ENCODE data around the gene SEC22A. TPM values are rescaled to one million over a fixed set of nuclear protein-coding genes. Genes with fewer than 3 reads are reported as not detected.

Gene SEC22A
- total and polyA plus RNA-seq, 4 donors: 6.9 to 47.7 (median 11.9) TPM

DNA sequence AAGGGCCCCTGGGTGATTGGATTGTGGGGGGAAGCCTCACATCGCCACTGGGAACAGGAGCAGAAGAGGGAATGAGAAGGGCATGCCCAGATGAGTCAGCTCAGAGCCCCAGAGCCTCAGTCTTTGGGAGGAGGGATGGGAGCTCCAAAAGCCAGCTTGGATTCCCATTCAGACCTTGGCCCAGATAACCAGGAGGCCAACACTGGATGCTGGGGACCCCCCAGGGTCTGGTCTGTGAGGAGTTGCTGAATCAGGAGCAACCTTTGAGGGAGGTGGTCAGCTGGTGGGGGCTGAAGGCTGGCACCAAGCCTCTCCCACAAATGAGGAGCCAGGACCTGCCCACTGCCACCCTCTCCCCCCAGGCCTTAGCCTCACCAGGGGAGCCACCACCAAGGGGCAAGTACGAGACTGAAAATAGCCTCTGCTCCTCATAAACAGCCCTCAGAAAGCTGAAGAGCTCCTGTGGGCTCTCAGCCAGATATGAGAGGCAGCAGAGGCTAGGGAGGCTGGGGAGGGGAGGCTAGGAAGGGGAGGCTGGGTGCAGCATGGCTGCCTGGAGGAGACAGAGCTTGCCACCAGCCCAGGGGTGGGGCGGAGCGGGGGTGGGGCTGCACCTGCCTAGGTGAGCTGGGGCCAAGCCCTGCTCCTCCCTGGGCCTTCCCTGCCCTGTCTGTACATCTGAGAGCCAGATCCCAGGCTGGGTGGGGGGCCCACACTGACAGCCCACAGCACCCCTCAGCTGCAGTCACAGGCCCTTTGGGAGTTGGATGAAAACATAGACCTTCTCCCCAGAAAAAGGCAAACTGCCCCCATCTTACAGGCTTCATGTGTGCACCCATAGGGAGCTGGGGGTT, 99.8 kb downstream of the SEC22A start:
- no peak overlapping the region for H3K9ac ChIP-seq (ENCODE audit: insufficient read depth in 1 of 2, low read length in 2 of 2)
- DNase-seq (no peak), ATAC-seq (ENCODE audit: insufficient read depth, low FRiP score) (no peak)
- no peak overlapping the region for H3K27ac ChIP-seq (ENCODE audit: low read depth in 1 of 2, low read length in 1 of 2)
- WGBS, 2 donors: 36 to 64% methylated on average over 2 to 4 of the region's 4 CpGs
- no peaks in the 10 kb centered on the region for H3K27me3 ChIP-seq (ENCODE audit: control insufficient read depth in 3 of 3, insufficient read depth in 3 of 3, low read length in 2 of 3)
- no peaks in the 10 kb centered on the region for H3K4me1 ChIP-seq (ENCODE audit: control insufficient read depth in 5 of 5, insufficient read depth in 5 of 5, low read length in 5 of 5)
- H3K9me3 ChIP-seq (ENCODE audit: control insufficient read depth in 4 of 4, insufficient read depth in 3 of 4, low read length in 3 of 4): peaks cover 0 to 9% (median 0%) of the 10 kb centered on the region in 4 donors
- peaks cover 0 to 23% (median 6%) of the 10 kb centered on the region in 4 donors for H3K36me3 ChIP-seq (ENCODE audit: control insufficient read depth in 4 of 4, insufficient read depth in 4 of 4, low read length in 4 of 4)
- no peak overlapping the region for H3K4me3 ChIP-seq
- TF ChIP-seq, protein P1, sequence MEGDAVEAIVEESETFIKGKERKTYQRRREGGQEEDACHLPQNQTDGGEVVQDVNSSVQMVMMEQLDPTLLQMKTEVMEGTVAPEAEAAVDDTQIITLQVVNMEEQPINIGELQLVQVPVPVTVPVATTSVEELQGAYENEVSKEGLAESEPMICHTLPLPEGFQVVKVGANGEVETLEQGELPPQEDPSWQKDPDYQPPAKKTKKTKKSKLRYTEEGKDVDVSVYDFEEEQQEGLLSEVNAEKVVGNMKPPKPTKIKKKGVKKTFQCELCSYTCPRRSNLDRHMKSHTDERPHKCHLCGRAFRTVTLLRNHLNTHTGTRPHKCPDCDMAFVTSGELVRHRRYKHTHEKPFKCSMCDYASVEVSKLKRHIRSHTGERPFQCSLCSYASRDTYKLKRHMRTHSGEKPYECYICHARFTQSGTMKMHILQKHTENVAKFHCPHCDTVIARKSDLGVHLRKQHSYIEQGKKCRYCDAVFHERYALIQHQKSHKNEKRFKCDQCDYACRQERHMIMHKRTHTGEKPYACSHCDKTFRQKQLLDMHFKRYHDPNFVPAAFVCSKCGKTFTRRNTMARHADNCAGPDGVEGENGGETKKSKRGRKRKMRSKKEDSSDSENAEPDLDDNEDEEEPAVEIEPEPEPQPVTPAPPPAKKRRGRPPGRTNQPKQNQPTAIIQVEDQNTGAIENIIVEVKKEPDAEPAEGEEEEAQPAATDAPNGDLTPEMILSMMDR (IDR thresholded peaks at IDR 0.05; ENCODE audit: control extremely low read depth, extremely low read depth): no peak

DNA sequence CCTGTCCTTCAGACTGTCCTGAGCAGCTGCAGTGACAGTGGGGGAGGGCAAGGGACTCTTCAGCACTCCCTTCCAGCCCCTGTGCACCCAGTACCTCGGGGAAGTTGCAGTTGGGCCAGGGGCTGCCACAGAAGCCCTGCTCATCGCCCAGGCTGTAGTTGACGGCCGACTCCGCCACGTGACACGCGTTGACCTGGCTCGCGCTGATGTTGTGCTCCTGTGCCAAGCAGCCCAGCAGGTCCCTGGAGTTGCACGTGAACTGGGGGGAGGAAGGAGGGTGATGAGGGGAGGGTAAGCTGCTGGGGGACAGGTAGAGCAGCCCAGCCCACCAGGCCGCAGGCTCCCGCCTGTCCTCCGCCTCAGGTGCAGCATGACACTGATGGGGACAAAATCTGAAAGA, 101.2 kb downstream of the SEC22A start:
- no peak overlapping the region for H3K9ac ChIP-seq (ENCODE audit: insufficient read depth in 1 of 2, low read length in 2 of 2)
- H3K36me3 ChIP-seq (ENCODE audit: control insufficient read depth in 4 of 4, insufficient read depth in 4 of 4, low read length in 4 of 4): peaks cover 0 to 23% (median 6%) of the 10 kb centered on the region in 4 donors
- 81 to 82% methylated on average over 11 to 14 of the region's 14 CpGs for WGBS, 2 donors
- H3K9me3 ChIP-seq (ENCODE audit: control insufficient read depth in 4 of 4, insufficient read depth in 3 of 4, low read length in 3 of 4): peaks cover 0 to 9% (median 0%) of the 10 kb centered on the region in 4 donors
- TF ChIP-seq, protein P1 (IDR thresholded peaks at IDR 0.05; ENCODE audit: control extremely low read depth, extremely low read depth): no peak
- H3K27me3 ChIP-seq (ENCODE audit: control insufficient read depth in 3 of 3, insufficient read depth in 3 of 3, low read length in 2 of 3): no peaks in the 10 kb centered on the region
- H3K27ac ChIP-seq (ENCODE audit: low read depth in 1 of 2, low read length in 1 of 2): no peak overlapping the region
- ATAC-seq (ENCODE audit: insufficient read depth, low FRiP score): no peak
- no peaks in the 10 kb centered on the region for H3K4me1 ChIP-seq (ENCODE audit: control insufficient read depth in 5 of 5, insufficient read depth in 5 of 5, low read length in 5 of 5)
- H3K4me3 ChIP-seq: no peak overlapping the region
- DNase-seq: no peak

DNA sequence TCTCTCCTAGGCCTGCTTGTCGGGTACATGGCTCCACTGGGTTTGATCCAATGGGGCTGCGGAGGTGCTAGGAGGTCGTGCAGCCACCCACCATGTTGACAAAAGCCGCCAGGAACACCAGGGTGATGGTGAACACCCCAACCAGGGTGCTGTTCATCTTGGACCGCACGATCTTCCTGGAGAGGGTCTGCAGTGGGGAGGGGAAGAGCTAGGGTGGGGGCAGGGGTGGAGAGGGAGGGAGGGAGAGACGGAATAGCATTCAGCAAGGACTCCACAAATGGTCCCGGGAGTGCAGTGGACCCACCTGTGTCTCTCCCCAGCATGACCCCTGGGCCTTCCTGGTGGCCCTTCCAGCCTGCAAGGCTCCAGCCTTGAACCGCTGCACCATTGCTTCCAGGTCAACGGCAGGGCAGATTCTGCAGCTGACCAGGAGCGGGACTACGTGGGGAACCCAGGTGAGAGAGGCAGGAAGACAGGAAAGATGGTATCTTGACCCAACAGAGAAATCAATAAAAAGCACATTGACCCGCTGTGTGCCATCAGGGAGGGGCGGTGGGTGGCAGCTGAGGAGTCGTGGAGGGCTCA, 102.3 kb downstream of the SEC22A start:
- Histone ChIP-seq H3K4me1 (ENCODE audit: control insufficient read depth in 5 of 5, insufficient read depth in 5 of 5, low read length in 5 of 5) (no peaks in the 10 kb centered on the region), H3K27me3 (ENCODE audit: control insufficient read depth in 3 of 3, insufficient read depth in 3 of 3, low read length in 2 of 3) (no peaks in the 10 kb centered on the region), H3K36me3 (ENCODE audit: control insufficient read depth in 4 of 4, insufficient read depth in 4 of 4, low read length in 4 of 4) (peaks cover 0 to 17% (median 5%) of the 10 kb centered on the region in 4 donors), H3K27ac (ENCODE audit: low read depth in 1 of 2, low read length in 1 of 2) (no peak overlapping the region), H3K4me3 (no peak overlapping the region), H3K9me3 (ENCODE audit: control insufficient read depth in 4 of 4, insufficient read depth in 3 of 4, low read length in 3 of 4) (peaks cover 0 to 9% (median 0%) of the 10 kb centered on the region in 4 donors), H3K9ac (ENCODE audit: insufficient read depth in 1 of 2, low read length in 2 of 2) (no peak overlapping the region)
- no peak for DNase-seq
- 88 to 91% methylated on average over 15 of the region's 15 CpGs for WGBS, 2 donors
- no peak for ATAC-seq (ENCODE audit: insufficient read depth, low FRiP score)
- TF ChIP-seq, protein P1 (IDR thresholded peaks at IDR 0.05; ENCODE audit: control extremely low read depth, extremely low read depth): no peak

Data from lung (tissue), 12 donors.